GM12878 (cell line): ENCODE data around the gene PLS1.

ENCODE experiments used
- CBX5 ChIP-seq: sonication (generic); IDR thresholded peaks from 2 replicates; pipeline ENCODE4 v1.6.1; 2016; ENCODE audit warnings: low read depth, moderate library complexity, mild to moderate bottlenecking, inconsistent platforms
- YBX1 ChIP-seq: fragments of 450-650 bp; IDR thresholded peaks from 2 replicates; pipeline ENCODE4 v1.6.1; 2016; ENCODE audit warnings: antibody characterized with exemption
- TF ChIP-seq, protein P1 (sequence below): fragments of 450-650 bp; IDR thresholded peaks from 2 replicates; pipeline ENCODE4 v1.6.1; 2017; ENCODE audit warnings: mild to moderate bottlenecking, low read depth, inconsistent platforms; ENCODE audit not compliant: poor library complexity, severe bottlenecking
- TF ChIP-seq, protein P2 (sequence below), 3 experiments: IDR thresholded peaks in 2 of 3; conservative IDR thresholded peaks in 1 of 3; 2 replicates each; pipeline ENCODE4 v1.5.1; 2011; ENCODE audit warnings: low read depth in 3 of 3, low read length in 3 of 3, mild to moderate bottlenecking in 3 of 3, control low read depth in 2 of 3, moderate library complexity in 2 of 3, inconsistent platforms in 1 of 3, mixed read lengths in 1 of 3; ENCODE audit not compliant: control insufficient read depth in 2 of 3, insufficient read depth in 1 of 3; ENCODE audit errors: extremely low read depth in 1 of 3

DNA sequence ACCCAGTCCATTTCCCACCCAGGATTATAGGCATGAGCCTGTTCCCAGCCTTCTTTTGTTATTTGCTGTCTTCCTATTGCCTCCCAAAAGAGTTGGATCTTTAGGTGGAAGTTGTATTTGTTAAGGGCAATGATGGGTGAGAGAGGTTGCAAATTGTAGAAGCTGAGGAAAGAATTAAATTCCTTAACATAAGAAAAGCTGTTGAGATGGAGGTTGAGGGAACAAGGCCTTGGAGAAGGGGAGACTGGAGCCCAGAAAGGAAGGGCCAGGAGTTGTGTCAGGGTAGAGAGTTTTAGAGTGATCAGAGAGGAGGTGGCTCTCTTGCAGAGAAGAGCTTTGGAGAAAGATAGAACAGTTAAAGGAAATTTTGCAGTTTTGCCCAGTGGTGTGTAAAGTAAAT, 46.8 kb downstream of the PLS1 start:
- TF ChIP-seq, protein P1, sequence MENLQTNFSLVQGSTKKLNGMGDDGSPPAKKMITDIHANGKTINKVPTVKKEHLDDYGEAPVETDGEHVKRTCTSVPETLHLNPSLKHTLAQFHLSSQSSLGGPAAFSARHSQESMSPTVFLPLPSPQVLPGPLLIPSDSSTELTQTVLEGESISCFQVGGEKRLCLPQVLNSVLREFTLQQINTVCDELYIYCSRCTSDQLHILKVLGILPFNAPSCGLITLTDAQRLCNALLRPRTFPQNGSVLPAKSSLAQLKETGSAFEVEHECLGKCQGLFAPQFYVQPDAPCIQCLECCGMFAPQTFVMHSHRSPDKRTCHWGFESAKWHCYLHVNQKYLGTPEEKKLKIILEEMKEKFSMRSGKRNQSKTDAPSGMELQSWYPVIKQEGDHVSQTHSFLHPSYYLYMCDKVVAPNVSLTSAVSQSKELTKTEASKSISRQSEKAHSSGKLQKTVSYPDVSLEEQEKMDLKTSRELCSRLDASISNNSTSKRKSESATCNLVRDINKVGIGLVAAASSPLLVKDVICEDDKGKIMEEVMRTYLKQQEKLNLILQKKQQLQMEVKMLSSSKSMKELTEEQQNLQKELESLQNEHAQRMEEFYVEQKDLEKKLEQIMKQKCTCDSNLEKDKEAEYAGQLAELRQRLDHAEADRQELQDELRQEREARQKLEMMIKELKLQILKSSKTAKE: no peak
- no peak for TF ChIP-seq YBX1
- TF ChIP-seq CBX5: no peak
- TF ChIP-seq, protein P2, sequence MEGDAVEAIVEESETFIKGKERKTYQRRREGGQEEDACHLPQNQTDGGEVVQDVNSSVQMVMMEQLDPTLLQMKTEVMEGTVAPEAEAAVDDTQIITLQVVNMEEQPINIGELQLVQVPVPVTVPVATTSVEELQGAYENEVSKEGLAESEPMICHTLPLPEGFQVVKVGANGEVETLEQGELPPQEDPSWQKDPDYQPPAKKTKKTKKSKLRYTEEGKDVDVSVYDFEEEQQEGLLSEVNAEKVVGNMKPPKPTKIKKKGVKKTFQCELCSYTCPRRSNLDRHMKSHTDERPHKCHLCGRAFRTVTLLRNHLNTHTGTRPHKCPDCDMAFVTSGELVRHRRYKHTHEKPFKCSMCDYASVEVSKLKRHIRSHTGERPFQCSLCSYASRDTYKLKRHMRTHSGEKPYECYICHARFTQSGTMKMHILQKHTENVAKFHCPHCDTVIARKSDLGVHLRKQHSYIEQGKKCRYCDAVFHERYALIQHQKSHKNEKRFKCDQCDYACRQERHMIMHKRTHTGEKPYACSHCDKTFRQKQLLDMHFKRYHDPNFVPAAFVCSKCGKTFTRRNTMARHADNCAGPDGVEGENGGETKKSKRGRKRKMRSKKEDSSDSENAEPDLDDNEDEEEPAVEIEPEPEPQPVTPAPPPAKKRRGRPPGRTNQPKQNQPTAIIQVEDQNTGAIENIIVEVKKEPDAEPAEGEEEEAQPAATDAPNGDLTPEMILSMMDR (IDR thresholded peaks at IDR 0.05 in 2 of 3, conservative IDR thresholded peaks at IDR 0.05 in 1 of 3; ENCODE audit: control insufficient read depth in 2 of 3, extremely low read depth in 1 of 3, insufficient read depth in 1 of 3, low read depth in 3 of 3, low read length in 3 of 3): no peak
